Measurements from ENCODE around the gene RASGEF1B.

Gene RASGEF1B

DNA sequence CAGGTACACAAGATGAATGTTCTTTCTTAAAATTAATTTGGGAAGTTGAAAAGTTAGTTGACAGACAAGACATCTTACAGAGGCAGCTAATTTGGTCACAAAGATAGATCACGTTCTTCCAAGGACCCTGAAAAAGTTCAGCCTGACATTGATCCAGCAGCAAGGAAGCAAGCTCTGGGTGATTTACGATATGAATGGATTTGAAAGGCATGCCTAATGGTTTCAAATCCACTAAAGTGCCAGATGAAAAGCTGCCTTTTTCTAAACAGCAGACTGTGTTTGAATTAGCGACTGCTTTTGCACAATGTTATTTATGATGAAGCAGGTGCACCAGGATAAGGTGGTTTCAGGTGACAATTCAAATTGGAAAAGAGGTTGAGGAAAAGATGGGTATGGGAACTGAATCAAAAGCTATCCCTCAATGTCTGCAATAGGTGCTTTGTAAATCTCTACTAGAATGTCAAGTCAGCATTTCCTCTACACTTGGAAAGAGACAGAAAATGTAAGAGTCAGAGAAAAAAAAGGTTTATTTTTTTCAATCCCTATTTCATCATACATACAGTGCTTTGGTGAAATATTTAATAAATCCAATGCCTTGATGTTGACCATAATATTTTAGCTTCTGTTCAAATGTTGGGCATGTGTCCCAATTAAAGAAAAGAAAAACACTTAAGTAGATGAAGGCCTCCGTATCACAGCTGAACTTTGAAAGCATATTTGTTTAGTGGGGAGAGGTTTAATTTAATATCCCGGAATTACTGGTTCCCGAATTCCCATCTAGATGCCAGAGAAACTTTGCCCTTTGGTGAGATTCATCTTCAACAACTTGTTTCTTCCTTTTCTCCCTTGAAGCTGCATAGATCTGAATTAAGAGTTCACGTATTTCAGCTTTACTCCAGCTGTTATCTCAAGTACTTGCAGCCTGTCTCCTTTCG lies 6.0 kb downstream of the RASGEF1B start:
- peak; percentile 56 to 87 for DNase-seq

DNA sequence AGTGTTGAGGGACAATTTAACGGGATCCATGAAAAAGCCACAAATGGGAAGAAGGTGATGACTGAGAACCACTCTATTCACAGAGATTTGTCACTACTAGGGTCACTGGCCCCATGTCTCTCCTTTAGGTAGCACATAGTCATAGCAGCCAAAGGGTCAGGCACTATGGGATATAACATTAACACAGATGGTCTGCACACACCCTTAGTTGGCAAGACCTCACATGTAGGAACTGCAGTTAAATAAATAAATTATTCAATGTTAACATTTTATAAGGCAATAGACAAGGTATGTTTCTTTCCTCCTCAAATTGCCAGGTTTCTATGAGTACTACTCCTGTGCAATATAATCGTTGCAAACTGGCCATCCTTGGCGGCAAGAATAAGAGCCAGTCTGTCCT lies 10.9 kb downstream of the RASGEF1B start:
- DNase-seq: no peak

DNA sequence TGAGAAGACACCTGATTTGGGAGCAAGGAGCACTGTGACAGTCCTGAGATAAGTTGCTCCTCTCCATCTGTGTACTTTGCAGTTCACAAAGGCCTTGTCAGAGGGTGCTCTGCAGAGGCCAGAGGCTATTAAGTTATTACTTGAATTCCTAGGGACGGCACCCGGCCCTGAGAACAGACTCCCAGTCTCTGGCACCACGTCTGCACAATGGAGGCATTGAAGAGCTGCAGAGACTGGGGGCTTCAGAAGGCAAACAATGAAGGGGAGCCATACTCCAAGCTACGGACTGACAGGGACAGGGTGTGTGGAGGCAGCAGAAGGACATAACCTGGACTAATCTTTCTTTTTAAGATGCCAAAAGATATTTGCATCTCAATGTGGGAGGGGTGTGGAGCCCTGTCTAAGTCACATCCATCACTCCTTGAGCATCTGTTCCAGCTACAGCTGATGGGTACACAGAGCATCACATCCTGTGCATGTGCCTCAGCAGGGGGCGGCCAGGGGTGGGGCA lies 11.5 kb downstream of the RASGEF1B start:
- no peak for DNase-seq

DNA sequence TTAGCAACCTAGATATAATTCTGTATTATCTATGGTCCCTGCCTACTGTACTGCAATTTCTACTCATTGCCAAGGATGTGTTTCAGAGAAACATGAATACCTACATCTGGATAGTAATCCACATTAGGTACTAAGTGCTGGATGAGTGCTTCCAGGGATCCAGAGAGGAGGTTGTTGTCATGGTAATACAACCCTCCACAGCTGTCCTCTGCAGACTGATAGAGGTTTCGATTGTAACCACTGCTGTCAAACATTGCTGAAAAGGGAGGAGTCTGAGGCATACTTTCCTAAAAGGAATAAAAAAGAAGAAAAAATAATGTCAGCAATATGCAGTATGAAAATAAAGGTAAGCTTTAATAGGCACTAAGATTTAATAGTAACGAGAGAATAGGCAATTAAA lies 12.5 kb downstream of the RASGEF1B start:
- no peak for DNase-seq

DNA sequence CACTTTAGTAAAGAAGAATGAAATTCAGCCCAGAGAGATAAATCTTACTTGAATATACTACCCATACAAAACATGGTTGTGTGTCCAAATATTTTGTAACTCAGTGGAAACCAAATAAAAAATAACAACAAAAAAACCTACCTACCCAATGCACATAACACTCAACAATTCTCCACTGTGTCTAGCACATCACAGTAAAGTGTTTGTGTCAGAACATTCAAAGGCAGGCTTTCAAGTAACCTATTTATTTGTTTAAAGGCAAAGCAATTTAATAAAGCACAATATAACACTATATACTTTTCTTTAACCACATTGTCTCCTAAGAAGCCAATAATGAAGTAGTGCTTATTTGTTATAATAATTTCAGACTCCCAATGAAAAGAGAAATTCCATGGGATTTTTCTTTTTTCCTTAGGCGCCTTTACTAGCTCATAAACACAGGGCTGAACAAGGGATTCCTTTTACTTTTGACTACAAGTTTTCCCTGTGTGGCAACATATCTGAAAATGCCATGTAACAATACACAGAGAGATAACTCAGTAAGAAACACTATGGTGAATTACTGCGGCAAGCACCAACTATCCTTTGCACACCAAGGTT lies 13.7 kb downstream of the RASGEF1B start:
- no peak for DNase-seq

DNA sequence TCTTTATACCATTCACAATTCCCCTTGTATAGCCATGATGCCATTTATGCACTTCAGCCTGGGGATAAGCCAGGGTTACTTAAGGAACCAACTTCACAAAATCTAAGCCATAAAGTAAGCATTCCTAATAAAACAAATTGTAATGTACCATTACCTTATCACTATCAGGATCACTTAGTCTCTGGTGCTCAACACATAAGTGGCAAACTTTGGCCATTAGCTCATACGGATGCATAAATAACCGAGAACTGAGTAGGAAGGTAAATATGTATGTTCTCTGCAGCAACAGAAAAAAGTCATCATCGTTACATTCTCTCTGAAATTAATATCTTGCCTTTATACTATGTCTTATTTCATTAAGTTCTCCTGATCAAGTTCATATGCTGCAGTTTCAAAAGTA lies 14.4 kb downstream of the RASGEF1B start:
- no peak for DNase-seq

DNA sequence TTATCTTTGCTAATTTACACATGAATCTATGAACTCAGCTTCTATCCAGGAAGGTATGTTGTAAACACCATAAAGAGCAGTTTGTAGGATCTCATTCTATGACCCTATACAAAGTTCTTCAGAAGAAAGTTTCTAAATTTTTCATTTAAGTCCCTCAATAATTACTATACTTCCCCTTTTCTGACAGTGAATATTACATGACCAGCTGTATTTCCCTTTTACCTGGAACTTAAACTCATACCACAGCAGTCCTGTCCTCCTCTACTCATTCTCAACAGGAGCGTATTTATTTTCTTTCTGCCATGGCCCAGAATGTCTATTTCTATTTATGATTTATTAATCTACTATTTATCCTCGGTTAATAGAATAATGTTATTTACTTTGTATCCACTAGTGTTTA lies 15.8 kb downstream of the RASGEF1B start:
- DNase-seq: no peak

DNA sequence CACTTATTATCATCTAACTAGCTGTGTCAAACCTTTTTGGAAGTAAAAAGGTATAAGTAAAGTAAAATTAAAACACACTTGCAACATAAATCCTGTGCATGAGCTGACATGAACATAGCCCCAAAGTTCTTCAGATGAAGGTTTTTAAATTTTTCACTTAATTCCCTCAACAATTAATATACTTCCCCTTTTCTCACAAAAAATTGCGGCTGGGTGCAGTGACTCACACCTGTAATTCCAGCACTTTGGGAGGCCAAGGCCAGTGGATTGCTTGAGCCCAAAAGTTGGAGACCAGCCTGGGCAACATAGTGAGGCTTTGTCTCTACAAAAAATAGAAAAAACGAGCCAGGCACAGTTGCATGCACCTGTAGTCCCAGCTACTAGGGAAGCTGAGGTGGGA lies 16.8 kb downstream of the RASGEF1B start:
- no peak for DNase-seq

DNA sequence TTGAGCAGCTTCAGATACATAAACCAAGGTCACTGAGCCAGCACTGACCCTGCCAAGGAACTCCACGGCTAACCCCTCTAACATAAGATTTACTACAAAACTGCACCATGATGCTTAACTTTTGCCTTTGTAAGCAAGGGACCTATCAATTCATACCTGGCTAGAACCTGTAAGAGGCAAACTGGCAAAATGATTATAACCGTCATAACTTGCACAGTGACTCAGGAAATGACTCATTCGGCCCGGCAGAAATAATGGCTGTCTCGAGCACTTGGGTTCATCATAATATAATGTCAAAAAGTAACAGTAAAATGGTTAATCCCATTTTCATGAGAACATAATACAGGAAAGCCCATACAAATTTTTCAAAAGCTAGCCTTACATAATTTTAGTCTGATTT lies 17.2 kb downstream of the RASGEF1B start:
- DNase-seq: no peak

DNA sequence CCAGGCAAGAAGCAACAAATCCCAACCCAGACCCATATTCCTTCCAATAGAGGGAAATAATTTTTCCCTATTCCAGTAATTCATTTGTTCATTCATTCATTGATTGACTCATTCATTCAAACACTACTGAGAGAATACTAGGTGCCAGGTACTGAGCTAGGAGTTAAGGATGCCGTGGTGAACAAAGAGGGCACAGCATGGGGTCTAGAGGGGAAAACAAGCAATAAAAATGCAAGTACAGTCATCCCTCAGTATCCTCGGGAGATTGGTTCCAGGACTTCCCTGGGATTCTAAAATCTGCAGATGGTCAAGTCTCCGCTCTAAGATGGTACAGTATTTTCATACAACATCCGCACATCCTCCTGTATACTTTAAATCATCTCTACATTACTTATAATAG lies 18.7 kb downstream of the RASGEF1B start:
- no peak for DNase-seq

DNA sequence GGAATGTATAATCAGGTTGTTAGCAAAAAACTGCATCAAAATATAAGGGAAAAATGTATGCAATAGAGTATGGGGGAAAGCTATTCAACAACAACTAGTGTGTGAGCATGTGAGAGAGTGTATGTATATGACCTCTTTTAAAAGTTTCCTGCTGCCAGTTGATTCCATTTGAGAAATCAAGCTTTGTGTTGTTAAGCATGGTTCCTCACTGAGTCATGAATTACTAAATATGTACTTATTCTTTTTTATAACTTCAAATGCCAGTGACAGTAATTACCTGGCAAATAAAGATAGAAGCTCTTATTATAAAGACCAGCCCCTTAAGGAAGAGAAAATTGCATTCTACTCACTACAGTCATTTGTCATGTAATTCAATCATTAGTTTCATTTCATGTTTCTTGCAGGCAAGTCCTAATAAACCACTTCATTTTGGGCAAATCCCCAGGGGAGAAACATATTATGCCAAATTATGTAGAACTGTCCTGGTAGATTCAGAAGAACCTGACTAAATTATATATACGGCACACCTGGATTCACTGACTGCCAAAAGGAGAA lies 19.2 kb downstream of the RASGEF1B start:
- DNase-seq: peak in 1 of 2 experiments; percentile 56

DNA sequence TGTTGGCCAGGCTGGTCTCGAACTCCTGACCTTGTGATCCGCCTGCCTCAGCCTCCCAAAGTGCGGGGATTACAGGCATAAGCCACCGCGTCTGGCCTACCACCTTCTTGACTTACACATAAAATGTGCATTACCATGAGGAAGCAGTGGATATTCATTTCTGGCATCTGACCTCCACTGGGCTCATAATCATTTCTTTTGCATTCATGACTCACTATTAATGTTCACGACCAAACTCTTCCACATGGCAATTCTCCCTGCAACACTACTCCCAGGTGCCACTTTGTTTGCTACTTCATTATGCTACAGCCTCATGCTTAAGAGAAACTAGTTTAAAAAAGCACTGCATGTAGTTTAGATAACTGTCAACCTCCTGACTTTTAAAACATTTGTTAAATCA lies 22.7 kb downstream of the RASGEF1B start:
- no peak for DNase-seq

DNA sequence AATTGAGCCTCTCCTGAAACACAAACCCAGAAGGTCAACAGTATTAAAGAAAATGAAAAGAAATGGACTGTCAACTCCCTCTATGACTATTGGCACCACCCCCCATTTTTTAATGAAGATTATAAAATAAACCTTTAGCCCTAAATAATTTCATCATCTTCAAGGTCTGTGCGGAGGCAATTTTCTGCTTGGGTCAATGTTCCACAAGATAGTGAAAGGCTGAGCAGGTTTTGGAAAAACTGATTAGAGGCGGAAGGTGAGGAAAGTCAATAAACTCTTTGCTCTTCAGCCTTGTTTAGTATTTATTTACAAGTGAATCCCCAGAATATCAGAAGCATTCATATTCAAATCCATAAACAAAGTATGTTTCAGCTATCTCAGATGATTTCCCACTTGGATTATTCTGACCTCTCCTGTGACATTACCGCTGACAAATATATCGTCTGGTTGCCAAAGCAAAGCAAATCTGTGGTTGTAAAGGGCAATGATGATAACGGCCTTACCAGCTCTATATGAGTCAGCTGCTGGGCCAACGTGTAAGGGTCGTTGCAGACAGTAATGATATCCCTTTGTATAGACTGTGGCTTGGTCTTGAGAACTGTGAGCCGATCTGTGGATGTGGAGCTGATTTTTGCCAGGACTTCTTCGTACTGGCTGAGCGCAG lies 24.0 kb downstream of the RASGEF1B start:
- no peak for DNase-seq

DNA sequence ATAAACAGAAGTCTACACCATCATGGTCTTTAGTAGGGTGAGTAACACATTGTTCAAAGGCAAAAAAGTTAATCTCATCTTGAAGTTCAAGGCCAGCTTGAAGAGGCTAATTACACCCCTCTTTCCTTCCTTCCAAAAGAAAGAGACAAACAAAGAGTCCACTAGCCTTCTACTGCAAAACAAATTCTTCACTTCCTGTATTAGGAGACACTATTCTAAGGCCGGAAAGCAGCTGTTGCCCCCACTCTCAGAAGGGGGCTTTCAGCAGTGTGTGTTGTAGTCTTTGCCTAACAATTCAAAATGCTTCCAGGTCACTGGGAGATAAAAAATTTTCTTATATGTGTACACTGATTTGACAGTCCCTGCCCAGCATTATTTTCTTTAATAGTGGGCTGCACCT lies 25.1 kb downstream of the RASGEF1B start:
- DNase-seq: no peak

DNA sequence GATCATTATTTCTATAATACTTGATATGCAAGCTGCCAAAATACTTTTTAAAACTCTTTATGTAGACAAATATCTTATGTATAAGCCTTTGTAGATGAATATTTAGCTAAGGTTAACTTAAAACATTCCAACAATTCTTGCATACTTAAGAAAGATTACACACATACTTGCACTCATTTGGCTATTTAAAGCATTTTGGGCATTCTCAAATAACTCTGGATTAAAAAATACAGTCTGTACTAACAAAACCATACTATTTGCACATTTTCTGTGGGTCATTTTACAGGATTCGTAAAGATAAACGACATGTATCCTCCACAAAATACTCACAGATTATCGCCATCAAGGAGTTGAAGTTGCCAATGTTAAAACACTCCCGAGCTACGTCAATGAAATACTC lies 26.5 kb downstream of the RASGEF1B start:
- no peak for DNase-seq

DNA sequence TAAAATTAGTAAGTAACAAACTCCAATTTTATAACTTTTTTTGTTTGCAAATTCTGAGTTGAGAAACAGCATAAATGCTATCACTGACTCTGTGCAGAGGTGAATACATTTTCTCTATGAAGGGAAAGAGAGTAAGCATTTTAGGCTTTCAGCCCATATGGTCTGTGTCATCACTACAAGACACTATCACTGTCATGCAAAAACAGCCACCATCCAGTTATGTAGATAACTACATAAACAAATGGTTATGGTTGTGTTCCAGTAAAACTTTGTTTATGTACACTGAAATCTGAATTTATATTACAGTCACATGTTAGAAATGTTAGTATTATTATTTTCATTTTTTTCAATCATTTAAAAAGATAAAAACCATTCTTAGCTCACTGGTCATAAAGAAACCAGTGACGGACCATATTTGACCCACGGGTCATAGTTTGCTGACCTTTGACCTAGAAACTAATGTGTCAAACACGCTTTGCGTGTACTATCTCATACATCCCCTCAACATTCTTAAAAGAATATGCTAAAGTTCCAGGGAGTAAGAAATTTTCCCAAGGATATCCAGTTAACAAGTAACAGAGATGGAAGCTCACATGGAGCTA lies 29.1 kb downstream of the RASGEF1B start:
- DNase-seq: no peak

DNA sequence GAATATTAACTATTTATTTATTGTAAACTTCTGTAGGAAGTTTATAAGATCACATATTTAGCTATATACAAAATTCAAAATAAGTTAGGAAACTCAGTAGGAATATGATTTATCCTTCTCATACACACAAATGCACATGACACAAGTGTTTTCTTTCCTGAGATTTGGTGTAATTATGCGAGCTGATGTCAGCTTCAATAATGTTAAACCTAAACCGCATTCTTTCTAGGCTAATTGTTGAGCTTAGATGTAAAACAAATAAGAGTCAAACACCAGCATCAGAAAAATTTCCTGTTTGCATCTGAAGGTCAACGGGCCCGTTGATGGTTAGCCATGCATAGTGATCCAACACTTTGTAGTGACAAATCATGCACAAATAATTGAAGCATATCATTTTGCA lies 30.8 kb downstream of the RASGEF1B start:
- no peak for DNase-seq

DNA sequence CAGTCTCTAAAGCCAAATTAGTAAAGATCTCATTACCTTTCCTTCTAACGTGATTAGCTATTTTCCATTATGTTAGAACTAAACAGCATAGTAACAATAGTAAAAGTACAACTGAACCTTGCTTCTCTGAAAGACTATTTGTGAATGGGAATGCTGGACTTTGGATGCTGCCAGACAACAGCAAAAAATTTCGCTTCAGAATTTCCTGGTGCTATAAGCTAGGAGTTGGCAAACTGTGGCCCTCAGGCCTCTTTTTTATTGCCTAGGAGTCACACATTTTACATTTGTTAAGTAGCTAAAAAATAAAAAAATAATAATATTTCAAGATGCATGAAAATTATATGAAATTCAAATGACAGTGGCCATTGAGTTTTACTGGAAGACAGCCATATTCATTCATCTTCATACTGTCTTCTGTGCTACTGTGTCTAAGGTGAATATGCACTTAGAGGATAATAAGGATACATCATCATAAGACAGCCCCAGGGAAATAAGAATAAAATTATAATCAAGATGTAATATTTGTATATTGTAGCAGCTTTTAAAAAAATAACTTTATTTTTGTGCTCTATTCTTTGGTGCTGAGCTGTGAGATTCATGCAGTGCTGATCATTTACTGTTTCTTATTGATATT lies 34.6 kb downstream of the RASGEF1B start:
- DNase-seq: no peak

DNA sequence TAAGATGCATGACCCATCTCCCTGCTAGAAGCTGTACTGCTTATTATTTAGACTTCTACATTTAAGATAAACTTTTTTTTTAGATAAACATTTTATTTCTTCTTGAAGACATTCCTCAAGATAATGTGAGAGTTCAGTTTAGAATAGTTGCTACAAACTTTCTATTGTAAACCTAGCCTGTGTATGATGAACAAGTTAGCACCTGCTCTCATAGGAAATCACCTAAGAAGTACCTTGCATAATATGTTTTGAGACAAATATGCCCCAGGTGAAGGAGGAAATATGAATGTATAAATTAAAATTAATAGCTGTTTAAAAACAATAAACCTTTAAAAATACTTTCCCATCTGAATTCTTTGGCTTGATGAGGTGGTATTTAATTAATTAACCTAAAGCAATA lies 35.6 kb downstream of the RASGEF1B start:
- no peak for DNase-seq

DNA sequence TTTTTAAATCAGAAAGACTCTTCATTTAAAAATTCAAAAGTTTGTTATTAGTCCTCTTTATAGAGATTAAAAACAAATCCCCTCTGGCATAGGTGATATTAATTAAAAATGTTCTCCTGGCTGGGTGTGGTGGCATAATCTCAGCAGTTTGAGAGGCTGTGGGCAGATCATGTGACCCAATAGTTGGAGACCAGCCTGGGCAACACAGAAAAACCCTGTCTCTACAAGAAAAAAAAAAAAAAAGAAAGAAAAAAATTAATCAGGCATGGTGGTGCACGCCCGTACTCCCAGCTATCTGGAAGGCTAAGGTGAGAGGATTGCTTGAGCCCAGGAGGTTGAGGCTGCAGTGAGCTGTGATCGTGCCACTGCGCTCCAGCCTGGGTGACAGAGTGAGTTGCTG lies 38.9 kb downstream of the RASGEF1B start:
- DNase-seq: no peak

DNA sequence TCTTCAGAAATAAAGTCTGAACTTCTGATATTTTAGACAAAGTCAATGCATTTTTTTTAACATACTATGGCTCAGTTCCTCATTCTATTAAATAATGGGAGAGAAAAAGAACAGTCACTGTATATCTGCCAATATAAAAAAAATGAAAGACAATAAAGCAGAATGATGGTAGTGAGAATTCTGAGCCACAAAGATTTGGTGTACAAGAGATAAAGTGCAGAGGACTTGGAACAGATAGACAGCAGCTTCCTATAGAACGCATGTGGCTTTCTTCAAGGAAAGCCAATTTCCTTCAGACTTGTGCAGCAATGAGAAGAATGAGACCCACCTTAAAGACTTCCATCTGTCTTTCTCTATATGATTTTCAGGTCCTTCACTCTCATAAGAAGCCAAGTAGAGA lies 39.7 kb downstream of the RASGEF1B start:
- no peak for DNase-seq

DNA sequence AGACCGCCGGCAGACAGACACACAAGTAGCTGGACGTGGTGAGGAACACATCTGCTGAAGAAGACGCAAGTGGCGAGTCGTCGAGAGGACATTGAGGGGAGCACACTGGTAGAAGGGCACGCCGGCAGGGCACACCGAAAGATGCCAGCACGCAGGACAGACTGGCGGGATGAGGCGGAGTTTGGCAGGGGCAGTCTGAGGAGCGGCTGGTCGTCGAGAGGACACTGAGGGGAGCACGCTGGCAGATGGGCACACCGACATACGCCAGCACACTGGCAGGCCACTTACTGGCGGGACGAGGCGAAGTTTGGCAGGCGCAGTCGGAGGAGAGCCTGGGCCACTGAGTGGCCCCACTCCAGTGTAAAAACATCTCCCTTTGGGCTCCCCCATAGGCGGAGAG lies 42.1 kb downstream of the RASGEF1B start:
- DNase-seq: no peak

DNA sequence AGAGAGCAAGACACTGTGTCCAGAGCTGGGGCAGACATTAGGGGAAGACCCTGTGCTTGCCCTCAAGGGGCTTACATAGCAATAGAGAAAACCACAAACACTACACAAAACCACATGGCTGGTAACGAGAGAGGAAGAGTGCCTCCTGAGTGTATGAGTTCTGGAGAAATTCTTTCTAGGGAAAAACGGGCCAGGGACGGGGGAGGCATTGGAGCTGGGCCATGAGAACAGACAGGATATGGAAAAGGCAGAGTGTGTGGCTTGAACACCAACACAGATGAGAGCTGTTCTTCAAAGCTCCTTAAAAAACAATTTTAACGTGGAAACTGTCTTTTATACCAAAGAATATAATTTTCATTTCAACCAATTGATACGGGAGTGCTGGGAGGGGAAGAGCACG lies 42.7 kb downstream of the RASGEF1B start:
- DNase-seq: no peak

Measured in NCI-H2081 (cell line).